GM21423 (cell line): Measurements from ENCODE around the gene SFXN2.
"Not testable (repeated sequence)": the region's sequence is repeated elsewhere in the genome, so short reads cannot be mapped to it uniquely, and the experiment has no call there.

ENCODE experiments used
- ATAC-seq: cut with Tn5 transposase; IDR thresholded peaks from one replicate; pipeline ENCODE4 v1.9.1; 2021; ENCODE audit warnings: mild to moderate bottlenecking, moderate library complexity; ENCODE audit not compliant: unreplicated experiment

Gene SFXN2

GRCh38 chr10:102716900-102717565, 2.6 kb downstream of the SFXN2 start:
- not testable (repeated sequence) for ATAC-seq

- ATAC-seq = no peak
Observed at GRCh38 chr10:102718220-102718619, 3.8 kb downstream of the SFXN2 start.

GRCh38 chr10:102720337-102720736, 5.9 kb downstream of the SFXN2 start:
- no peak for ATAC-seq

GRCh38 chr10:102720775-102721301, 6.4 kb downstream of the SFXN2 start:
- no peak for ATAC-seq

- ATAC-seq = no peak
Observed at GRCh38 chr10:102721954-102722353, 7.5 kb downstream of the SFXN2 start.

- no peak for ATAC-seq
Observed at GRCh38 chr10:102723989-102724388, 9.6 kb downstream of the SFXN2 start.

- ATAC-seq = no peak
Observed at GRCh38 chr10:102726274-102726673, 11.8 kb downstream of the SFXN2 start.

GRCh38 chr10:102727037-102727818, 12.8 kb downstream of the SFXN2 start:
- ATAC-seq = no peak

- no peak for ATAC-seq
Observed at GRCh38 chr10:102729029-102730026, 14.9 kb downstream of the SFXN2 start.

- no peak for ATAC-seq
Observed at GRCh38 chr10:102731222-102731800, 16.9 kb downstream of the SFXN2 start.

GRCh38 chr10:102732661-102733060, 18.2 kb downstream of the SFXN2 start:
- no peak for ATAC-seq

GRCh38 chr10:102735065-102735562, 20.7 kb downstream of the SFXN2 start:
- no peak for ATAC-seq

GRCh38 chr10:102738692-102739121, 24.3 kb downstream of the SFXN2 start:
- ATAC-seq = no peak

GRCh38 chr10:102740229-102740628, 25.8 kb downstream of the SFXN2 start:
- ATAC-seq = no peak

- no peak for ATAC-seq
Observed at GRCh38 chr10:102741726-102742237, 27.3 kb downstream of the SFXN2 start.

- ATAC-seq = not testable (repeated sequence)
Observed at GRCh38 chr10:102742313-102742712, 27.9 kb downstream of the SFXN2 start.

GRCh38 chr10:102743078-102743587, 28.7 kb downstream of the SFXN2 start:
- ATAC-seq = no peak

GRCh38 chr10:102743588-102744373, 29.3 kb downstream of the SFXN2 start, which contains the start of gene WBP1L:
WBP1L (plus strand) TSS chr10:102743948; CDS start chr10:102744054, 106 bp downstream.
- peak; percentile 95 for ATAC-seq
